Measurements from ENCODE around the gene ZRANB1.

Gene ZRANB1

DNA sequence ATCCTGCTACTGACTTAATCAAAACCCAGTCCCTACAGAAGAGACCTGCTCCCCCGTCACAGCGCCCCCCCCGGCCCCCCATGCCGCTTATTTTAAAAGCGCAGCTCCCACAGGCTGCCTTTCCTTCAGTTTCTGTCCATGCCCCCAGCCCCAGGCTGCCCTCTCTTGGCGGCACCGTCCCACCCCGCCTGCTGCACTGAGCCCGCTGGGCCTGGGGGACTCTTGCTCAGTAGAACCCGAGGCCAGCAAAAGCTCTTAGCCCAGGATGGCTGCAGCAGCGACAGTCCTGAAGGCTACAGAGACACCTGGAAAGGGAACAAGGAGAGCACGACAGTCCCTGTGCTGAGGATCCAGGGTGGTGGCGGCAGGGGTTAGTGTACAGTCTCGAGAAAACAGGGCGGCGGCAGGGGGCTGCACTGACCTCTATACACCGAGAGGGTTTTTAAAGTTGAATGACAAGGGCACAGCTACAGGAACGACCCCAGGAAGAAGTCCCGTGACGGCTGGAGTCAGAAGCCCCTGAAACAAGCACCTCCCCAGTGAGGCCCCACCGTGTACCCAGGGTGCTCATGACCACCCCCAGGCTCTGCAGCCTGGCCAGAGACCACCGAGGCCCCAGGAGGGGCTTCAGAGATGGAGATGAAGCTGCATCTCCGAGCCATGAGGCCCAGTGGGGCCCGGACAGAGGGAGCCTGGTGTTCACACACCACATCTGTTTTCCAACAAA lies 54.4 kb downstream of the ZRANB1 start:
- peak; percentile 17 for DNase-seq

- peak; percentile 28 for DNase-seq
Measured at GRCh38 chr10:124996854-124997215, 54.9 kb downstream of the ZRANB1 start.

DNA sequence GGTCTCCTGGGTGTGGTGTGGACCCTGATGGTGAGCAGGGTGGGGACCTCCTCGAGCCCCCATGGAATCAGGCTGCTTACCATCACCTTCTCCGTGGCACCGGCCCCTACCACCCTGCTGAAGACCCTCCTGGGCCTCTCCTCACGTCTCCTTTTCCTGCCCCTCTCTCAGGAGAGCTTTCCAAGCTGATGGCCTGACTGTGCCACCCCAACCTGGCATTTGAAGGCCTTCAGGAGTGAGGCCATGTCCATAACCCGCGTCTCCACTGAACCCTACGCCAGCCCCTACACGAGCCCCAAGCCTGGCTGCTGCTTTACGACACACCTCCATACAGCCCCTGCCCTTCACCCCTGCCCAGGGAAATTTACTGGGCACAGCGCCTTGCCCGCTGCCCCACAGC lies 55.4 kb downstream of the ZRANB1 start:
- peak; percentile 18 for DNase-seq

- DNase-seq, result peak; percentile 11
Measured at GRCh38 chr10:124997771-124998623, 56.1 kb downstream of the ZRANB1 start.

DNA sequence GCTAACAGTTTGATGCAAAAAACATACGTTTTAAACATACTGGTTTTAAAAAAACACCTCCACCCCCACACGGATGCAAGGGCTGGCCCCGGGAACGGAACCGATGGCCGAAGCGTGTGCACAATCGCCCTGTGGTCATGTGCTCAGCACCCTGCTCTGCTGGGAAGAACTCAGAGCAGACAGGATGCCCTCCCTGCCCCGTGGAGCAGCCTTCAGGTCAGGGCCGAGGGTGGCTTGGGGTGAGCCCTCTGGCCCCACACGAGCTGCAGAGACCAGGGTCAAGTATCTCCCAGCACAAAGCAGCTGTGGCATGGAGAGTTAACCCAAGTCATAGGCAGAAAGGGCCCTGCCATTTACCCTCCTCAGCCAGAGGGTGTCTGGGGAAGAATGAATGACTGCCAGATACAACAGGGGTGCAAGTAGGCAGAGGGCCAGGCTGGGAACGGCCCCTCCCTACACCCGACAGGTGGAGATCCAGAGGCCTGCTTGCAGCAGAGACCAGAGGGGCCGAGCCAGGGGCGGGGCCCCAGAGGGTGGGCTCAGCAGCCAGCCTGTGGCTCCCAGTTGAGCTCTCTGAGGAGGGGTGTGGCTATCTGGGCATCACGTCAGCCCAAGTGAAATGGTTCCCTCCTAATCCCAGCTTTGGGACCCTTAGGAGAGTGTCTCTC lies 56.8 kb downstream of the ZRANB1 start:
- DNase-seq, result peak; percentile 18

DNA sequence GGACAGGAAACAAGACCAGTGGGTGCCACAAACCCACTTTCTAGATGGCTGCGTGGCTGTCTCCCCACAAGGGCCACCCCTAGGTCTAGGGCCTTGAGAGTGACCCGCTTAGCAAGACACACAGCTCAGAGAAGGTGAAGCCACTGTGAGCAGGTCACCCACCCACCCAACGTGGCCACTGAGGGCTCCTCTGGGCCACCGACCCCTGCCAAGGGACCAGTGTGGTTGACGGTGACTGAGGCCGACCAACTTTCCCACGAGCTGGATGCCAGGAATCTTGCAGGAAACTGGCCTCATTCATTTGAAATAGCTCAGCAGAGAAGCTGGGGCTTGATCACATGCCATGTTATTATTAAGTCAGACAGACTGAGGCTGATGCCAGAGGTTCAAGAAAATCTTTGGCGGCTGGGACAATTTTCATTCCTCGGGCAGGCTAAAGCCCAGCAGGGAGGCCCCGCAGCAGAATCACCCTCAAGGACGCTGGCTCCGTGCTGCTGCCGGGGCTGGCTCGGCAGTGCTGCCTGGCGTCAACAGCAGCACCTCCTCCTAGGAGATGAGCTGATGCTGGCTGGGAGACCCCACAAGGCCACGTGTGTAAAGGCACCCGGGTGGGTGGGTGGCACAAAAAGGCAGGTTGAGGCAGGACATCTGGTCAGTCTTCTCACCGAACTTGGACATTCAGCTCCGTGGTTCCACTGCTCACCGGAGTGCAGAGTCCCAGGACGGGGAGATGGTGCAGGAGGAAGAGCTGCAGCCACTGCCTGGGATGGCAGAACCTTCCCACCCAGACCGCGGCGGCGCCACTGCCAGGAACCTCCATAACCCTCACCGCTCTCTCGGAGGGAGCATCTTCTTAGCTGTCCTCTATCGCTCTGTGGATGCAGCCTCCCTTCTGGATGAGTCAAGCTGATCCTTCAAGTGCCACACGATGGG lies 57.8 kb downstream of the ZRANB1 start:
- DNase-seq, result peak; percentile 25

- peak; percentile 18 for DNase-seq
Measured at GRCh38 chr10:125000366-125001312, 58.7 kb downstream of the ZRANB1 start.

DNA sequence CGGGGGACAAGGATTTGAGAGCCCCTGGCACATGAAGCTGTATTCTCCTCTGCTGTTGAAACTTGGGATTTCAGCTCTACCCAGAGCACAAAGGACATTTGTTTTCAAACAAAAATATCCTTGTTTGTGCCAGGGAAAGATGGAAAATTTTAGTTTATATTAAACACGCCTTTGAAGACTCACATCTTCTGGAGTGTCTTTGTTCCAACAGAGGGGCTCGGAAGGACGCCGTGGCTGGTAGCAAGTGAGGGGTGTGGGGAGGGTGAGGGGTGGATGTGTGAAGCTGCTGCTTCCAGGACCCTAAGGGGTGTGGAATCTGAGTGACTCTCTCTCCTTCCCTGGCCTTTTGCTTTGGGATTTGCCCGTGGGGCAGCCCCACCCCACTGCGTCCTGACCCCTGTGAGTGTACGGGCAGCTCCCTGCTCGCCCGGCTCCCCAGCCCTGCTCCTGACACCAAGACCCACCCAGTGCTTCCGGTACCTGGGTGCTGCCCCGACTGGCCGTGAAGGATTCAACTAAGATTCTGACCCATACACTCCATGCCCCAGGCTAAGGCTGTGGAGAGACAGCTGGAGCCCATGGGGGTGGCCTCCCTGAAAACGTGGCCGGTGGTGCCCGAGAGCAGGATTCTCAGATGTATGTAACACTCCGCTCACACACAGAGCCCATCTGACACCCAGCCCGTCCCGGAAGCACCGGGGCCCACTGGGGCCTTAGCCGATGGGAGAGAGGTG lies 59.6 kb downstream of the ZRANB1 start:
- peak; percentile 14 for DNase-seq

GRCh38 chr10:125002047-125002422 lies 60.1 kb downstream of the ZRANB1 start:
- DNase-seq, result peak; percentile 26

- DNase-seq, result peak; percentile 19
Measured at GRCh38 chr10:125002423-125003145, 60.7 kb downstream of the ZRANB1 start.

DNA sequence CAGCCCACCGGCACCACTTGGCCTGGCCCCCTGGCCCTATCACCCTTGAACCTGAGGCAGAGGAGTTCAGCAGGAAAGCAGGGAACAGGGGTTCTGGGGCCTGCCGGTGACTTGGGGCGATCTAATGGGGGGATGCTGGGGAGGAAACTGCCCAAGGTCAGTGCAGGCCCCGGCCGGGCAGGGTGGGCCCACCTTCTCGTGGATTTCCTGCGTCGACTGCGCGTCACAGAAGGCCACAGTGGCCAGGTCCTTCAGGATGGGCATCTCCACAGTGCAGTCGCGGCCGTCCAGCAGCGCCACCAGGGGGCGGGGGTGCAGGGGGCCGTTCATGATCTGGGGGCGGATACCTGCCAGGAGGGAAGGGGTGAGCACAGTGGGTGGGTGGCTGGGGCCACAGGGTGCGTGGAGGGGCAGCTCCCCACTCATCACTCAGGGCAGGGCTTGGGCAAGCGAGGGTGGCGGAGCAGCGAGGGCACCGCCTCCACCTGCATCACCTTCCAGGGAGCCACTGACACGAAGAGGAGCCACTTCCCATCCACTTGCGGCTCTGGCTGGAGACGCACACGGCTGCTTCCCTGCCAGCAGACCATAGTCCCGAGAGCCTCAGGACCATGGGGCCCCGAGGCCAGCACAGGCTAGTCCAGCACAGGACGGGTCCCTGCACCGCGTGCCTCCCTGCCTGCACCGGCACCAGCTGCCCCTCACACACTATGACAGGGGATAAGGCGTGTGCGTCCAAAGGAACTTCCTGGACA lies 61.4 kb downstream of the ZRANB1 start:
- peak; percentile 22 for DNase-seq

GRCh38 chr10:125003901-125004467 lies 62.1 kb downstream of the ZRANB1 start:
- peak; percentile 15 for DNase-seq

DNA sequence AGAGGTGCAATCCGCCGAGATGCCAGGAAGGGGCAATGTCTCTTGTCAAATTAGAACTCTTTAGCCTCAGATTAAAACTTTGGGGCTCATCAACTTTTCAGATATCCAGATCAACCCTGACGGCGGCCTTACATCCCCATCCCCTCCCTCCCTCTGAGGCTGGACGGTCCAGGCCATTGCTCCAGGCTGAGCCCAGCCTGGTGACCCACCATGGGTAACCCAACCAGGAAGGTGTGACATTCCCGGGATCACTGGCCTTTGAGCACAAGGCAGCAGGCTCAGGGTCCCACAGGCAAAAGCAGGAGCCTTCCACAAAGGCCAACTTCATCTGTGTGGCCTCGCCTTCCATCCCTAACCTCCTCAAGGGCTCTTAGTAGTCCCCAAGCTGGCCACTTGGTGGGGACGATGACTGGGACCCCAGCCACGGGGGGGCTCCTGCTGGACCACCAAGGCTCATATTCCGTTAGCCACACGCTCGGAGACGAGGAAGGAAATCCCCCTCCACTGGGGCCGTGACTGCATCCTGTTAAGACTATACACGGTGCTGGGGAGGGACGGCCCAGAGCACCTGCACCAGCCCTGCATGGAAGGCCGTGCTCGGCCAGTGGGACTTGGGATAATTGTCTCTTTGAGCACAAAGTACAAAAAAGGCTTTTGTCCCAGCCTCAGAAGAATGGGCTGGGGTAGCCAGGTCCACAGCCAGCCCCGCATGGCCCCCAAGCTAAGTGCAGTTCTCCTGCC lies 62.8 kb downstream of the ZRANB1 start:
- DNase-seq, result peak; percentile 14

- peak; percentile 13 for DNase-seq
Measured at GRCh38 chr10:125005312-125006187, 63.6 kb downstream of the ZRANB1 start.

GRCh38 chr10:125006188-125006680 lies 64.3 kb downstream of the ZRANB1 start:
- no peak for DNase-seq

DNA sequence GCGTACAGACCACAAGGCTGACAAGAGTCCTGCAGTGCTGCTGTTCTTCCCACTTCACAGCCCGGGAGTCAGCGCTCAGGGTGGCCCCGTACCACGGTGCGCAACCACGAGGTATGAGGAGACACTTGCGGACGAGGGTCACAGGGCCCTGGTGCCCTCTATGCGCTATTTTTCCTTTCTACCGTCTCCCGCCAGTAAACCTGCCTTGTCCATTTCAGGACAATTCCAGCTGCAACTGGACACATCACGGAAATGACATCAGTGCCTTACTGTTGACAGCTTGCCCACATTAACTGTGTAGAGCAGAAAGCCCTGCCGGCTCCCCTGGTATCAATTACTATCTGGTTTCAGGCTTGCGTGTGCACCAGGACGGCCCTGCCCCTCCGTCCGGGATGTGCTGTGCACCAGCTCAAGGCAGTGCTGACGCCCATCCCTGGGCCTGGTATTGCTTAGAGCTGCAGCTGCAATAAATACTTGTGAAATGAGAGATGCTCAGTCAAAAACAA lies 65.1 kb downstream of the ZRANB1 start:
- no peak for DNase-seq

DNA sequence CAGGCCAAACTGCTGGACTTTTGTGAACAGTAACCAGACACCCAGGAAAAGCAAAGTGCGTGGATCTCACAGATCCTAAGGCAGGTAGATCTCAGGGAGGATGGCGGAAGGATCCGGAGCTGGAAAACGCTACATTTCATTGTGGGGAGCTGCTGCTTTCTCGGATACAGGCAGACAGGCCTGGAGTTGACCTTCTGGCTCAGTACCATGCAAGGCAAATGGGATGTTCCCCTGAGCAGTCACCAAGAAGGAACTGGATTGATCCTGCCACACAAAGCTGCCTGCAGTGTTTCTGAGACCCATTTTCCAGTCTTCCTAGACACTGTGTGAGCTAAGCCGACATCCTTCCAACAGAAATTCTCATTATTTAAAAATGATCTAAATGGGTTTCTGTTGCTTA lies 65.5 kb downstream of the ZRANB1 start:
- no peak for DNase-seq
